ENCODE results near the gene SPEM1.

SPEM1 gene

GRCh38 chr17:7416323-7416722 is 3.8 kb upstream of the SPEM1 start:
- H3K4me3 ChIP-seq (ENCODE audit: low read depth, low read length), result no peak overlapping the region
- no peak for DNase-seq (ENCODE audit: low read depth)

- no peak for DNase-seq (ENCODE audit: low read depth)
- H3K4me3 ChIP-seq (ENCODE audit: low read depth, low read length), result no peak overlapping the region
Measured at GRCh38 chr17:7417056-7417655, 3.0 kb upstream of the SPEM1 start.

- DNase-seq (ENCODE audit: low read depth), result no peak
- H3K4me3 ChIP-seq (ENCODE audit: low read depth, low read length), result no peak overlapping the region
Measured at GRCh38 chr17:7418472-7419152, 1.5 kb upstream of the SPEM1 start.

DNA sequence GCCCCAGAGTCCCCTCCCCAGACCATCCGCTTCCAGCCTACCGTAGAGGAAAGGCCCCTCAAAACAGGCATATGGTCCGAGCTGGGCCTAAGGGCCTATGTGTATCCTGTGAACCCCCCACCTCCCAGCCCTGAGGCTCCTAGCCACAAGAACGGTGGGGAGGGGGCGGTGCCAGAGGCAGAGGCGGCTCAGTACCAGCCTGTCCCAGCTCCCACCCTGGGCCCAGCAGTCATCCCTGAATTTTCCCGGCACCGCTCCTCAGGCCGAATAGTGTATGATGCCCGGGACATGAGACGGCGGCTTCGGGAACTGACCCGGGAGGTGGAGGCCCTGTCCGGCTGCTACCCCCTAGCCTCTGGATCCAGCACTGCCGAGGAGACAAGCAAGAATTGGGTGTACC is 1.1 kb downstream of the SPEM1 start:
- no peak overlapping the region for H3K4me3 ChIP-seq (ENCODE audit: low read depth, low read length)
- no peak for DNase-seq (ENCODE audit: low read depth)

DNA sequence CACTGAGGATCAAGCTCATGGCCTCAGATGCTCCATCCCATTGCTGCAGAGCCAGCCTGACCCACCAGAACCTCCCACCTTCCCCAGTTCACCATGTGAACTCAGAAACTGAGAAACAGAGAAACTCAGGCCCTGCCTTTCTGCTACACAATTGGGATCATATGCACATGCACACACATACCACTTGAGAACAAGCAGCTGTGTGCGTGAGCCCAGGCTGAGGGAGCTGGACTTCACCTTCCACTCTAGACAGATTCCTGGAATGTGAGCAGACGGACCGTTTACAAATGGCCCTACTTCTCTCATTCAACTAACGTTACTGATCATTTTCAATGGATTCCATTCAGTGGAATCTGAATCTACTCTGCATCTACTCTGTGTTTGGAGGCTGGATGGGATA is 3.6 kb downstream of the SPEM1 start:
- H3K4me3 ChIP-seq (ENCODE audit: low read depth, low read length), result no peak overlapping the region

GRCh38 chr17:7425316-7425715 is 5.2 kb downstream of the SPEM1 start, which contains the start of gene SPEM2:
SPEM2 (plus strand) TSS chr17:7425616; CDS start chr17:7425689, 73 bp downstream.
- DNase-seq (ENCODE audit: low read depth), result no peak

More for the DNA sequence above, 3.6 kb downstream of the SPEM1 start:
- no peak for DNase-seq (ENCODE audit: low read depth)

GRCh38 chr17:7425756-7426155 is 5.6 kb downstream of the SPEM1 start:
- H3K4me3 ChIP-seq (ENCODE audit: low read depth, low read length), result no peak overlapping the region
- no peak for DNase-seq (ENCODE audit: low read depth)

More at GRCh38 chr17:7425316-7425715, 5.2 kb downstream of the SPEM1 start, which contains the start of gene SPEM2:
- H3K4me3 ChIP-seq (ENCODE audit: low read depth, low read length), result no peak within 1 kb of the TSS

GRCh38 chr17:7426203-7426863 is 6.2 kb downstream of the SPEM1 start:
- DNase-seq (ENCODE audit: low read depth), result no peak
- H3K4me3 ChIP-seq (ENCODE audit: low read depth, low read length), result no peak overlapping the region

DNA sequence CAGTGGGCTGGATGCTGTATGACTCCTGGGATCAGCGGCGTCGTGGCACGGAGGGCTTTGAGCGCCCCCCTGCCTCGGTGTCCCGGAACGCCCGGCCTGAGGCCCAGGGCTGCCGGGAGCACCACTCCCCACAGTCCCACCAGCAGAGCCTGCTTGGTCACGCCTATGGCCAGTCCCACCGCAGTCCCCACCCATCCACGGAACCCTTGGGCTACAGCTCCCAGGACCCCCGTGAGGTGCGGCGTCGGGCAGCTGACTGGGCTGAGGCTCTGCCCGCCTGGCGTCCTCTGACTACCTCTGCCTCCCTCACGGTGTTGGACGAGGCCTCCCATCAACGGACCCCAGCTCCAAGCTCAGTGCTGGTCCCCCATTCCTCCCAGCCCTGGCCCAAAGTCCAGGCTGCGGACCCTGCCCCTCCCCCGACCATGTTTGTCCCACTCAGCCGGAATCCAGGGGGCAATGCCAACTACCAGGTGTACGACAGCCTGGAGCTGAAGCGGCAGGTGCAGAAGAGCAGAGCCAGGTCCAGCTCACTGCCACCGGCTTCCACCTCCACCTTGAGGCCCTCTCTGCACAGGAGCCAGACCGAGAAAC is 6.9 kb downstream of the SPEM1 start:
- no peak overlapping the region for H3K4me3 ChIP-seq (ENCODE audit: low read depth, low read length)
- no peak for DNase-seq (ENCODE audit: low read depth)

GRCh38 chr17:7427549-7427948 is 7.4 kb downstream of the SPEM1 start:
- H3K4me3 ChIP-seq (ENCODE audit: low read depth, low read length), result no peak overlapping the region
- DNase-seq (ENCODE audit: low read depth), result no peak

- no peak within 1 kb of the TSS for H3K4me3 ChIP-seq (ENCODE audit: low read depth, low read length)
Measured at GRCh38 chr17:7428557-7428956, 8.4 kb downstream of the SPEM1 start, which contains the start of gene SPEM3. SPEM3 (plus strand) TSS chr17:7428857; CDS start chr17:7428903, 46 bp downstream.

DNA sequence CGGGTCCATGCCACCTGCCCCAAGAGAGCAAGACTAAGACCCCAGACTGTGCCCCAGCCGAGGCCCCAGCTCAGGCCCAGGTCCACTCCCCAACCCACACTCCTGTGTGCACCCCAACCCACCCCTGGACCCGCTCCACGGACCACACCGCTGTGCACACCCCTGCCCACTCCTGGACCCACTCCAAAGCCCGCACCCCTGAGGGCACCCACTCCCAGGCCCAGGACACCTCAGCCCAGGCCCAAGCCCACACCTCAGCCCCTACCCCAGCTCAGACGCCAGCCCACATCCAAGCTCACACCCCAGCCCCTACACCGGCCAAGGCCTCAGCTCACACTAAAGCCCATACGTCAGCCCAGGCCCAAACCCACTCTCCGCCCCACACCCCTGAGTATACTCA is 9.6 kb downstream of the SPEM1 start:
- no peak overlapping the region for H3K4me3 ChIP-seq (ENCODE audit: low read depth, low read length)
- no peak for DNase-seq (ENCODE audit: low read depth)

More at GRCh38 chr17:7428557-7428956, 8.4 kb downstream of the SPEM1 start, which contains the start of gene SPEM3:
- no peak for DNase-seq (ENCODE audit: low read depth)

DNA sequence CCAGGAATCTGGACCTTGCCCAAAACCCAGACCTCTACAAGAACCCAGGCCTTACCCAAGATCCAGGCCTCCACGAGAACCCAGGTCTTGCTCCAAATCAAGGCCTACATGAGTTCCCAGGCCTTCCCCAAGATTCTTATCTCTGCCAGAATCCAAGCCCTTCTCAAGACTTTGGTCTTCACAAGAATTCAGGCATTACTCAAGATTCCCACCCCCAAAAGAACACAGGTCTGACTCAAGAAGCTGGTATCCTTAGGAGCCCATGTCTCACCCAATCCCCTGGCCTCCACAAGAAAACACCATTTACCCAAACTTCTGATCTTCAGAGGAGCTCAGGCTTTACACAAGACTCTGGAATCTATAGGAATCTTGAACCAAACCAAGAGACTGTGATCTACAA is 11.1 kb downstream of the SPEM1 start:
- H3K4me3 ChIP-seq (ENCODE audit: low read depth, low read length), result no peak overlapping the region
- no peak for DNase-seq (ENCODE audit: low read depth)

- no peak for DNase-seq (ENCODE audit: low read depth)
- no peak overlapping the region for H3K4me3 ChIP-seq (ENCODE audit: low read depth, low read length)
Measured at GRCh38 chr17:7432296-7432695, 12.2 kb downstream of the SPEM1 start.

GRCh38 chr17:7435676-7436555 is 15.8 kb downstream of the SPEM1 start:
- DNase-seq (ENCODE audit: low read depth), result no peak
- H3K4me3 ChIP-seq (ENCODE audit: low read depth, low read length), result peak overlapping the region; percentile 61

- DNase-seq (ENCODE audit: low read depth), result no peak
- peak overlapping the region; percentile 61 for H3K4me3 ChIP-seq (ENCODE audit: low read depth, low read length)
Measured at GRCh38 chr17:7436556-7437368, 16.6 kb downstream of the SPEM1 start.

- DNase-seq (ENCODE audit: low read depth), result no peak
- H3K4me3 ChIP-seq (ENCODE audit: low read depth, low read length), result peak overlapping the region; percentile 61
Measured at GRCh38 chr17:7437369-7437863, 17.3 kb downstream of the SPEM1 start.

GRCh38 chr17:7437950-7438614 is 18.0 kb downstream of the SPEM1 start:
- peak overlapping the region; percentile 61 for H3K4me3 ChIP-seq (ENCODE audit: low read depth, low read length)
- no peak for DNase-seq (ENCODE audit: low read depth)
